Mesothelial cell of epicardium (in vitro differentiated cells): ENCODE results near the gene GNAI3. TPM values are rescaled to one million over a fixed set of nuclear protein-coding genes. Genes with fewer than 3 reads are reported as not detected.

ENCODE experiments used
- DNase-seq, 2 experiments: peaks; one replicate each; pipeline ENCODE4 v3.0.0; 2021; ENCODE audit warnings: low spot score in 2 of 2; ENCODE audit not compliant: unreplicated experiment in 2 of 2
- H3K27ac Mint-ChIP-seq: 2 replicates; pipeline ENCODE4 v1.8.0; 2021; ENCODE audit warnings: mixed read lengths
- H3K27me3 Mint-ChIP-seq: 2 replicates; pipeline ENCODE4 v1.8.0; 2021; ENCODE audit warnings: low read depth, mixed read lengths
- H3K36me3 Mint-ChIP-seq: 2 replicates; pipeline ENCODE4 v1.8.0; 2021; ENCODE audit warnings: mixed read lengths
- H3K4me1 Mint-ChIP-seq: 2 replicates; pipeline ENCODE4 v1.8.0; 2021; ENCODE audit warnings: mixed read lengths
- H3K4me3 Mint-ChIP-seq: 2 replicates; pipeline ENCODE4 v1.8.0; 2021; ENCODE audit warnings: mild to moderate bottlenecking, moderate library complexity, mixed read lengths
- H3K9me3 Mint-ChIP-seq: 2 replicates; pipeline ENCODE4 v1.8.0; 2021; ENCODE audit warnings: mixed read lengths
- total RNA-seq: library from RNA; stranded (reverse); gene quantifications from 3 replicates; pipeline ENCODE4 v1.2.1, GENCODE V29; 2021
- TF ChIP-seq, protein P1 (sequence below): fragments of 200-600 bp; sonication (generic); IDR thresholded peaks from one replicate; pipeline ENCODE4 v1.5.0; 2021; ENCODE audit warnings: antibody characterized with exemption; ENCODE audit not compliant: unreplicated experiment

The GNAI3 gene
- total RNA-seq, 1 donor from 2014 or later, result 8.2 TPM

DNA sequence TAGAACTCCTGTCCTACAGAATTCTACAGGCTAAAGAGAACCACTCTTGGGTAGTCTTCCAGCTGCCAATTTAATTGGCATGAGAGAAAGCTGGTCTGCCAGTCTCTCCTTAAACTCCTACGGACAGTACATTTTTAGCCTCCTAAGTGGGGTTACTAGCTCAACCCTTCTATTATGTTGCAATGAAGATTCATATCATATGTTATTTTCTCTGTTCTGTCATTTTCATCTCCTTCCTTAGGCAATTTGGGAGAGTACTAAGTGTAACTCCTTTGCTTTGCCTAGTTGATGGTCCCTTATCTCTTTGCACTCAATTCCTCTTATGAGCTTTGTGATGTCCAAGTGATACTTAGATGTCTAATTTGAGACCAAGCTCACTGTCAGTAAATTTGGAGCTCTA lies 57.0 kb downstream of the GNAI3 start:
- no peak overlapping the region for H3K27ac Mint-ChIP-seq
- TF ChIP-seq, protein P1, sequence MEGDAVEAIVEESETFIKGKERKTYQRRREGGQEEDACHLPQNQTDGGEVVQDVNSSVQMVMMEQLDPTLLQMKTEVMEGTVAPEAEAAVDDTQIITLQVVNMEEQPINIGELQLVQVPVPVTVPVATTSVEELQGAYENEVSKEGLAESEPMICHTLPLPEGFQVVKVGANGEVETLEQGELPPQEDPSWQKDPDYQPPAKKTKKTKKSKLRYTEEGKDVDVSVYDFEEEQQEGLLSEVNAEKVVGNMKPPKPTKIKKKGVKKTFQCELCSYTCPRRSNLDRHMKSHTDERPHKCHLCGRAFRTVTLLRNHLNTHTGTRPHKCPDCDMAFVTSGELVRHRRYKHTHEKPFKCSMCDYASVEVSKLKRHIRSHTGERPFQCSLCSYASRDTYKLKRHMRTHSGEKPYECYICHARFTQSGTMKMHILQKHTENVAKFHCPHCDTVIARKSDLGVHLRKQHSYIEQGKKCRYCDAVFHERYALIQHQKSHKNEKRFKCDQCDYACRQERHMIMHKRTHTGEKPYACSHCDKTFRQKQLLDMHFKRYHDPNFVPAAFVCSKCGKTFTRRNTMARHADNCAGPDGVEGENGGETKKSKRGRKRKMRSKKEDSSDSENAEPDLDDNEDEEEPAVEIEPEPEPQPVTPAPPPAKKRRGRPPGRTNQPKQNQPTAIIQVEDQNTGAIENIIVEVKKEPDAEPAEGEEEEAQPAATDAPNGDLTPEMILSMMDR, result no peak
- H3K4me3 Mint-ChIP-seq, result no peak overlapping the region
- H3K4me1 Mint-ChIP-seq, result peaks cover 8% of the 10 kb centered on the region
- no peaks in the 10 kb centered on the region for H3K36me3 Mint-ChIP-seq
- no peaks in the 10 kb centered on the region for H3K27me3 Mint-ChIP-seq
- no peak for DNase-seq
- no peaks in the 10 kb centered on the region for H3K9me3 Mint-ChIP-seq

DNA sequence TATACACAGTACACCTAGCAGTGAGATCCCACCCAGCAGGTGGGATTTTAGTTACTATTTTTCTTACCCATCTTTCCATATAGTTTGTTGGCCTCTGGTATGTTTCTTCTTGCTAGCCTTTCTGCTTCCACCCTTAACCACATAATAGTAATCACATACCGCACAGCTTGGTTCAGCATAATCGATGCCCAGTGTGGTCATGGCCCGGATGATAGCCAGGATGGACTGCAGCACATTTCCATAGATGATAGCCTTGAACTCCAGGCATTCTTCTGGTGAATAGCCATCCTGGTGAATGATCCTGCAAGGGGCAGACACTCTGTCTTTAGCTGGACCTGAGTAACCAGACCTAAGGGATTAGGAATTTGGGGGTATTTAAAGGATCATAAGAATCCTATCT lies 61.5 kb downstream of the GNAI3 start:
- Mint-ChIP-seq H3K9me3 (no peaks in the 10 kb centered on the region), H3K4me1 (no peaks in the 10 kb centered on the region), H3K4me3 (no peak overlapping the region), H3K27me3 (no peaks in the 10 kb centered on the region), H3K27ac (no peak overlapping the region), H3K36me3 (no peaks in the 10 kb centered on the region)
- DNase-seq, result no peak
- TF ChIP-seq, protein P1, result no peak

DNA sequence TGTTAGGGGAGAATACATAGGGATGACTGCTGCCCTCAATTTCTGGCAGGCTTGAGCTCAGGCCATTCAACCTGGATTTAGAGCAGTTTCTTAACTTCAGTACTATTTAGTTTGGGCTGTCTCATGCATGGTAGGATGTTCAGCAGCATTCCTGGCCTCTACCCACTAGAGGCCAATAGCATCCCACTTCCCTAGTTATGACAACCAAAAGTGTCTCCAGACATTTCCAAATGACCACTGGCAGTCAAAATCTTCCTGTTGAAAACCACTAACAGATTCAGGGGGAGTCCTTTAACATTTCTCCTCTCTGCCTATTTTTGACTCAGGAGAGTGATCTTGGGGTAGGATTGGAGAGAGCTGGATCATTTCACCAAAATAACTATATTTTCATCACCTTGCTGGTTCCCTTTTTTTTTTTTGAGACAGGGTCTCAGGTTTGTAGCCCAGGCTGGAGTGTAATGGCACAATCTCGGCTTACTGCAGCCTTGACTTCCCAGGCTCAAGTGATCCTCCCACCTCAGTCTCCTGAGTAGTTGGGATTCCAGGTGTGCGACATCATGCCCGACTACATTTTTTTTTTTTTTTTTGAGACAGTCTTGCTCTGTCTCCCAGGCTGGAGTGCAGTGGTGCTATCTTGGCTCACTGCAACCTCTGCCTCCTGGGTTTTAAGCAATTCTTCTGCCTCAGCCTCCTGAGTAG lies 62.3 kb downstream of the GNAI3 start:
- DNase-seq, result no peak
- peak overlapping the region; percentile 75 for H3K27ac Mint-ChIP-seq
- H3K9me3 Mint-ChIP-seq, result no peaks in the 10 kb centered on the region
- no peaks in the 10 kb centered on the region for H3K4me1 Mint-ChIP-seq
- TF ChIP-seq, protein P1, result no peak
- H3K36me3 Mint-ChIP-seq, result no peaks in the 10 kb centered on the region
- no peaks in the 10 kb centered on the region for H3K27me3 Mint-ChIP-seq
- H3K4me3 Mint-ChIP-seq, result no peak overlapping the region

DNA sequence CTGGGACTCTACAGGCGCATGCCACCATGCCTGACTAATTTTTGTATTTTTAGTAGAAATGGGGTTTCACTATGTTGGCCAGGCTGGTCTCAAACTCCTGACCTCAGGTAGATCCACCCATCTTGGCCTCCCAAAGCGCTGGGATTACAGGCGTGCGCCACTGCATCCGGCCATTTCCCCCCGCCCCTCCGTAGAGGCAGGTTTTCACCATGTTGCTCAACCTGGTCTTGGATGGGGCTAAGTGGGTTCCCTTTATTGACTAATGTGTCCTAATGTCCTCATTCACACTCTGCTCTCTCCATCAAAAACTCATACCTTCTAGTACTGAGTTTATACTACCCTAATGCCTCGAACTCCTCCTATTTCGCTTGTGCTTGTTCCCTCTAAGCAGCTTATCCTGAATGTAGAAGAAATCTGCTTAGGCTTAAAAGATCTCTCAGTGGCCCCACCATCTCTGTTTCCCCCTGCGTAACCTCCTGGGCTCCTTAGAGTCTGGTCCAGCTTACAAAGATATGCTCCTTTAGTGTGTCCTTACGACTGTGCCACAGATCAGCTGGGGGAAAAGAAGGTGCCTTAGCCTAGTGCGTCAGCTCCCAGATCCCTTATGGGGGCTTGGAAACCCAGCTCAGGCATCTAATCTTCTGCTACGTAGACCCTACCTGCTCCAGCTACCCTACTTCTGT lies 63.0 kb downstream of the GNAI3 start:
- no peak for DNase-seq
- TF ChIP-seq, protein P1, result no peak
- Mint-ChIP-seq H3K36me3 (no peaks in the 10 kb centered on the region), H3K27ac (no peak overlapping the region), H3K9me3 (no peaks in the 10 kb centered on the region), H3K4me3 (no peak overlapping the region), H3K27me3 (no peaks in the 10 kb centered on the region), H3K4me1 (peaks cover 7% of the 10 kb centered on the region)

DNA sequence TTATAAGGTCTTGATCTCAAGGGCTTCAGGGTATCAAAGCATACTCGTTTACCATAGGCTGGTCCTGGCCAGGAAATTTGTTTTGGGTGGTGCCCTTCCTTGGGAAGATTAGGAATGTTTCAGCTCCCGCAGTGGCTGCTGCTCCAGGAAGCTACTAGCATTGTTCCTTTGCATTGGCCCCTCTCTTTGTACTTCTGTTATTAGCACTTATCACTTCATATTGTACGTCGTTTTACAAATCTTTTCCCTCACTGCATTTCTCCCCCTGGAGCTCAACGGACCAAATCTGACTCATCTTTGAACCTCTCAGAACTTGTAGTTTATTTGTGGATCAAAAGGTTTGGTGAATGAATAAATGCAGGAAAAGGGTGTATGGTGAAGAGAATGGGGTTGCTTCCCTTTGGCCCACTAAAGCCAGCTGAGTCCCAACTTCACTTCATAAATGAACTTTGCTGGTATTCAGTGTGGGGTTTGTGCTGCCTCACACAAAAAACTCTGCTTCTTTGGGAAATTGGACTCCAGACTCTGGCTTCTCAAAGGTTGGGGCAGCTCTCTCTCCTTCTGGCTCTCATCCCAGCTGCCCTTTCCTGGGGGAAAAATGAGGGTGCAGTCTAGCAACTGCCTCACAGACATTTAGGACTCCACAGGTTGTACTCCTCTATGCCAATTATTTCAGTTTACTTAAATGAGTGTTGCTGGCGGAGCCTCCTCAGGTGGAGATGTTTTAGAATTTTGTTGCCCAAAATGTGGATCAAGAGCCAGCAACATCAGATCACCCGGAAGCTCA lies 65.1 kb downstream of the GNAI3 start:
- TF ChIP-seq, protein P1, result no peak
- H3K9me3 Mint-ChIP-seq, result no peaks in the 10 kb centered on the region
- H3K27ac Mint-ChIP-seq, result no peak overlapping the region
- no peak for DNase-seq
- no peaks in the 10 kb centered on the region for H3K36me3 Mint-ChIP-seq
- no peak overlapping the region for H3K4me3 Mint-ChIP-seq
- peaks cover 13% of the 10 kb centered on the region for H3K4me1 Mint-ChIP-seq
- H3K27me3 Mint-ChIP-seq, result no peaks in the 10 kb centered on the region
